H1 (cell line): ENCODE measurements around the gene YARS2. TPM values are rescaled to one million over a fixed set of nuclear protein-coding genes. Genes with fewer than 3 reads are reported as not detected.

Experiments
- CHD1 ChIP-seq: IDR thresholded peaks from 2 replicates; pipeline ENCODE4 v1.6.1; 2012; ENCODE audit warnings: low read depth, low read length, improper control_type of control experiment
- GABPA ChIP-seq: IDR thresholded peaks from 2 replicates; pipeline ENCODE4 v1.6.1; 2011; ENCODE audit warnings: mild to moderate bottlenecking, low read length, moderate library complexity, borderline replicate concordance; ENCODE audit not compliant: insufficient read depth
- HDAC2 ChIP-seq, 2 experiments: fragments of 300-600 bp in 1 of 2; sonication (generic) in 1 of 2; IDR thresholded peaks; 2 replicates each; pipeline ENCODE4 v1.6.1; 2011 to 2012; ENCODE audit warnings: low read depth in 2 of 2, low read length in 2 of 2, mild to moderate bottlenecking in 2 of 2, moderate library complexity in 2 of 2, borderline replicate concordance in 1 of 2, inconsistent platforms in 1 of 2
- JUND ChIP-seq: IDR thresholded peaks from 2 replicates; pipeline ENCODE4 v1.6.1; 2011; ENCODE audit warnings: mild to moderate bottlenecking, improper control_type of control experiment, low read length
- KDM4A ChIP-seq: IDR thresholded peaks from one replicate; pipeline ENCODE4 v1.7.1; 2012; ENCODE audit warnings: low read depth, mild to moderate bottlenecking, moderate library complexity, low read length, inconsistent platforms; ENCODE audit not compliant: severe bottlenecking
- KDM5A ChIP-seq: fragments of 200-600 bp; IDR thresholded peaks from 2 replicates; pipeline ENCODE4 v1.7.1; 2012; ENCODE audit warnings: mild to moderate bottlenecking, low read length, inconsistent platforms, mixed read lengths
- POLR2AphosphoS5 ChIP-seq: IDR thresholded peaks from 2 replicates; pipeline ENCODE4 v1.6.1; 2011; ENCODE audit warnings: low read depth, low read length
- RAD21 ChIP-seq, 2 experiments: IDR thresholded peaks in 1 of 2; conservative IDR thresholded peaks in 1 of 2; 2 replicates each; pipeline ENCODE4 v1.6.1; 2011; ENCODE audit warnings: low read depth in 2 of 2, low read length in 2 of 2, improper control_type of control experiment in 1 of 2, inconsistent platforms in 1 of 2, mild to moderate bottlenecking in 1 of 2, moderate library complexity in 1 of 2
- RNF2 ChIP-seq: fragments of 200-900, 300-1000 bp; sonication (generic); IDR thresholded peaks from 2 replicates; pipeline ENCODE4 v1.7.1; 2016; ENCODE audit warnings: borderline replicate concordance, low read depth, mild to moderate bottlenecking, antibody characterized with exemption, low read length; ENCODE audit not compliant: poor library complexity, severe bottlenecking; ENCODE audit errors: missing control alignments
- SIN3A ChIP-seq, 2 experiments: IDR thresholded peaks in 1 of 2; conservative IDR thresholded peaks in 1 of 2; 2 replicates each; pipeline ENCODE4 v1.6.1; 2011 to 2012; ENCODE audit warnings: low read length in 2 of 2, improper control_type of control experiment in 1 of 2, low read depth in 1 of 2, mild to moderate bottlenecking in 1 of 2
- SUZ12 ChIP-seq: fragments of 200-600 bp; sonication (generic); IDR thresholded peaks from 2 replicates; pipeline ENCODE4 v1.6.1; 2012; ENCODE audit warnings: mild to moderate bottlenecking, inconsistent platforms, low read length, moderate library complexity, mixed read lengths
- TAF7 ChIP-seq: optimal IDR thresholded peaks from 2 replicates; pipeline ENCODE3; 2011; ENCODE audit warnings: low read depth, mild to moderate bottlenecking, inconsistent platforms, low read length, moderate library complexity, borderline replicate concordance
- TCF12 ChIP-seq: IDR thresholded peaks from 2 replicates; pipeline ENCODE4 v1.6.1; 2011; ENCODE audit warnings: low read depth, mild to moderate bottlenecking, low read length
- polyA plus RNA-seq, 7 experiments: library from polyadenylated mRNA; depleted of rRNA in 3 of 7; stranded (reverse) in 5 of 7; unstranded in 2 of 7; fragments of >200 nt in 5 of 7; fragments of 200-250 nt in 2 of 7; gene quantifications; 1 replicate in 5 of 7; 2 replicates in 1 of 7; 4 replicates in 1 of 7; pipeline versions ENCODE4 v1.2.1 to v1.2.3, GENCODE V29; 2011 to 2013; ENCODE audit warnings: missing spikeins in 2 of 7, mixed read lengths in 2 of 7
- total RNA-seq: library from RNA; stranded (reverse); fragmentation: NEBNext Ultra II Directional; extraction: Animal tissue kit (Norgen Biotek cat#: 25700); gene quantifications from 2 replicates; pipeline ENCODE4 v1.2.1, GENCODE V29; 2021
- TF ChIP-seq, protein P1 (sequence below), 3 experiments: IDR thresholded peaks; 1 replicate in 2 of 3; 2 replicates in 1 of 3; pipeline versions ENCODE4 v1.5.1 to v1.6.1; 2011; ENCODE audit warnings: low read length in 3 of 3, mild to moderate bottlenecking in 3 of 3, inconsistent platforms in 2 of 3, low read depth in 1 of 3, moderate library complexity in 1 of 3; ENCODE audit not compliant: insufficient read depth in 1 of 3; ENCODE audit errors: control extremely low read depth in 1 of 3
- TF ChIP-seq, protein P2 (sequence below): IDR thresholded peaks from 2 replicates; pipeline ENCODE4 v1.6.1; 2012; ENCODE audit warnings: inconsistent platforms
- TF ChIP-seq, protein P3 (sequence below): IDR thresholded peaks from 2 replicates; pipeline ENCODE4 v1.6.1; 2011; ENCODE audit warnings: low read length, improper control_type of control experiment
- TF ChIP-seq, protein P4 (sequence below): IDR thresholded peaks from 2 replicates; pipeline ENCODE4 v1.6.1; 2012; ENCODE audit warnings: inconsistent platforms

Gene YARS2
- total and polyA plus RNA-seq, 2 of the 8 experiments (the other 6 are each of a cell fraction or from before 2014, with no cell fraction given) = 29.9 to 41.4 TPM

DNA sequence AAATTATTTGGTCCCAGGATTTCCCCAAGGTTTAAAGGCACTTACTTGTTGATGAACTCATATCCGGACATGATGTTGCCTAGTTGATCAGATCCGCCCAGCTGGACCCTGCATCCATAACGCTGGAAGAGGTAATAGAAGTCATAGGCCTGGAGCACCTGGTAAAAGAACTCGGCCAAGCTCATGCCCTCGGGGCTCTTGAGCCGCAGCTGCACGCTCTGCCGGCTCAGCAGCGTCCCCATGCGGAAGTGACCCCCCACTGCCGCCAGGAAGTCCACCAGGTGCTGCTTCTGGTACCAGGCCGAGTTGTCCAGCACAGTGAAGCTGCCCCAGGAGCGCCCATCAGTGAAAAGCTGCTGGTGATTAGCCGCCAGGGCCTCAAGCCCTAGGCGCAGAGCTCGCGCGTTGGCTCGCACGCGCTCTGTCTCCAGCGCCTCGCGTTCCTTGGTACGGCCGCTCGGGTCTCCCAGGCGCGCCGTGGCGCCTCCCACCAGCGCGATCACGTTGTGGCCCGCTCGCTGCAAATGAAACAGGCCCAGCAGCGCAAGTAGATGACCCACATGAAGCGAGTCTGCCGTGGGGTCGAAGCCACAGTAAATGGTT, 545 bp downstream of the YARS2 start (continued):
- TF ChIP-seq, protein P1, sequence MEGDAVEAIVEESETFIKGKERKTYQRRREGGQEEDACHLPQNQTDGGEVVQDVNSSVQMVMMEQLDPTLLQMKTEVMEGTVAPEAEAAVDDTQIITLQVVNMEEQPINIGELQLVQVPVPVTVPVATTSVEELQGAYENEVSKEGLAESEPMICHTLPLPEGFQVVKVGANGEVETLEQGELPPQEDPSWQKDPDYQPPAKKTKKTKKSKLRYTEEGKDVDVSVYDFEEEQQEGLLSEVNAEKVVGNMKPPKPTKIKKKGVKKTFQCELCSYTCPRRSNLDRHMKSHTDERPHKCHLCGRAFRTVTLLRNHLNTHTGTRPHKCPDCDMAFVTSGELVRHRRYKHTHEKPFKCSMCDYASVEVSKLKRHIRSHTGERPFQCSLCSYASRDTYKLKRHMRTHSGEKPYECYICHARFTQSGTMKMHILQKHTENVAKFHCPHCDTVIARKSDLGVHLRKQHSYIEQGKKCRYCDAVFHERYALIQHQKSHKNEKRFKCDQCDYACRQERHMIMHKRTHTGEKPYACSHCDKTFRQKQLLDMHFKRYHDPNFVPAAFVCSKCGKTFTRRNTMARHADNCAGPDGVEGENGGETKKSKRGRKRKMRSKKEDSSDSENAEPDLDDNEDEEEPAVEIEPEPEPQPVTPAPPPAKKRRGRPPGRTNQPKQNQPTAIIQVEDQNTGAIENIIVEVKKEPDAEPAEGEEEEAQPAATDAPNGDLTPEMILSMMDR (IDR thresholded peaks at IDR 0.05; ENCODE audit: control extremely low read depth in 1 of 3, insufficient read depth in 1 of 3, low read depth in 1 of 3, low read length in 3 of 3) = peak; percentile 84 to 96 (median 90)
- TF ChIP-seq KDM4A (peak; percentile 53), POLR2AphosphoS5 (peak; percentile 86), TAF7 (no peak), KDM5A (peak; percentile 80), GABPA (peak; percentile 53; the same call in 1 of the 2 replicates), SUZ12 (no peak), SIN3A (conservative IDR thresholded peaks at IDR 0.05 in 1 of 2, IDR thresholded peaks at IDR 0.05 in 1 of 2; ENCODE audit: low read depth in 1 of 2, low read length in 2 of 2) (peak; percentile 79; a peak in 3 of 4 replicates), TCF12 (peak; percentile 95), JUND (no peak), HDAC2 (IDR thresholded peaks at IDR 0.05; ENCODE audit: borderline replicate concordance in 1 of 2, low read depth in 2 of 2, low read length in 2 of 2) (no peak), RNF2 (no peak), RAD21 (IDR thresholded peaks at IDR 0.05 in 1 of 2, conservative IDR thresholded peaks at IDR 0.05 in 1 of 2; ENCODE audit: low read depth in 2 of 2, low read length in 2 of 2) (peak; percentile 68 to 81), CHD1 (no peak)
- TF ChIP-seq, protein P2, sequence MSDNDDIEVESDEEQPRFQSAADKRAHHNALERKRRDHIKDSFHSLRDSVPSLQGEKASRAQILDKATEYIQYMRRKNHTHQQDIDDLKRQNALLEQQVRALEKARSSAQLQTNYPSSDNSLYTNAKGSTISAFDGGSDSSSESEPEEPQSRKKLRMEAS = peak; percentile 82
- TF ChIP-seq, protein P3, sequence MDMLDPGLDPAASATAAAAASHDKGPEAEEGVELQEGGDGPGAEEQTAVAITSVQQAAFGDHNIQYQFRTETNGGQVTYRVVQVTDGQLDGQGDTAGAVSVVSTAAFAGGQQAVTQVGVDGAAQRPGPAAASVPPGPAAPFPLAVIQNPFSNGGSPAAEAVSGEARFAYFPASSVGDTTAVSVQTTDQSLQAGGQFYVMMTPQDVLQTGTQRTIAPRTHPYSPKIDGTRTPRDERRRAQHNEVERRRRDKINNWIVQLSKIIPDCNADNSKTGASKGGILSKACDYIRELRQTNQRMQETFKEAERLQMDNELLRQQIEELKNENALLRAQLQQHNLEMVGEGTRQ = no peak
- TF ChIP-seq, protein P4, sequence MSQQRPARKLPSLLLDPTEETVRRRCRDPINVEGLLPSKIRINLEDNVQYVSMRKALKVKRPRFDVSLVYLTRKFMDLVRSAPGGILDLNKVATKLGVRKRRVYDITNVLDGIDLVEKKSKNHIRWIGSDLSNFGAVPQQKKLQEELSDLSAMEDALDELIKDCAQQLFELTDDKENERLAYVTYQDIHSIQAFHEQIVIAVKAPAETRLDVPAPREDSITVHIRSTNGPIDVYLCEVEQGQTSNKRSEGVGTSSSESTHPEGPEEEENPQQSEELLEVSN = 0 out of 2 replicates have a peak, but pooled peaks have one; percentile 37
